Effector memory CD4-positive, alpha-beta T cell (primary cell): ENCODE measurements around the gene NOVA2.

Experiments used
- DNase-seq, 3 donors: peaks; one replicate each; pipeline ENCODE4 v3.0.0-alpha.2; 2020
- H3K27ac ChIP-seq: 2 replicates; pipeline ENCODE4 v1.7.0; 2013; ENCODE audit warnings: mild to moderate bottlenecking, low read length, moderate library complexity; ENCODE audit not compliant: insufficient read depth, poor library complexity, severe bottlenecking
- H3K27me3 ChIP-seq: replicated peaks from 2 replicates; pipeline ENCODE4 v1.7.0; 2013; ENCODE audit warnings: mild to moderate bottlenecking, low read length; ENCODE audit not compliant: insufficient read depth, control insufficient read depth, poor library complexity, severe bottlenecking
- H3K36me3 ChIP-seq: 2 replicates; pipeline ENCODE4 v1.7.0; 2013; ENCODE audit warnings: mild to moderate bottlenecking, low read length, moderate library complexity; ENCODE audit not compliant: control insufficient read depth, insufficient read depth
- H3K4me1 ChIP-seq: 2 replicates; pipeline ENCODE4 v1.7.0; 2013; ENCODE audit warnings: low read length, mild to moderate bottlenecking; ENCODE audit not compliant: control insufficient read depth, insufficient read depth, poor library complexity, severe bottlenecking
- H3K4me3 ChIP-seq: 2 replicates; pipeline ENCODE4 v1.7.0; 2013; ENCODE audit warnings: low read length, low read depth, mild to moderate bottlenecking; ENCODE audit not compliant: insufficient read depth, poor library complexity, severe bottlenecking
- H3K9me3 ChIP-seq: 2 replicates; pipeline ENCODE4 v1.7.0; 2013; ENCODE audit warnings: mild to moderate bottlenecking, low read length, moderate library complexity; ENCODE audit not compliant: control insufficient read depth

NOVA2 gene

GRCh38 chr19:45884682-45885555, 88.7 kb downstream of the NOVA2 start:
- Histone ChIP-seq H3K4me3 (peak overlapping the region; percentile 67), H3K4me1 (peaks cover 37% of the 10 kb centered on the region), H3K27ac (peak overlapping the region; percentile 72), H3K36me3 (no peaks in the 10 kb centered on the region), H3K9me3 (no peaks in the 10 kb centered on the region), H3K27me3 (no peaks in the 10 kb centered on the region)
- DNase-seq, result no peak

DNA sequence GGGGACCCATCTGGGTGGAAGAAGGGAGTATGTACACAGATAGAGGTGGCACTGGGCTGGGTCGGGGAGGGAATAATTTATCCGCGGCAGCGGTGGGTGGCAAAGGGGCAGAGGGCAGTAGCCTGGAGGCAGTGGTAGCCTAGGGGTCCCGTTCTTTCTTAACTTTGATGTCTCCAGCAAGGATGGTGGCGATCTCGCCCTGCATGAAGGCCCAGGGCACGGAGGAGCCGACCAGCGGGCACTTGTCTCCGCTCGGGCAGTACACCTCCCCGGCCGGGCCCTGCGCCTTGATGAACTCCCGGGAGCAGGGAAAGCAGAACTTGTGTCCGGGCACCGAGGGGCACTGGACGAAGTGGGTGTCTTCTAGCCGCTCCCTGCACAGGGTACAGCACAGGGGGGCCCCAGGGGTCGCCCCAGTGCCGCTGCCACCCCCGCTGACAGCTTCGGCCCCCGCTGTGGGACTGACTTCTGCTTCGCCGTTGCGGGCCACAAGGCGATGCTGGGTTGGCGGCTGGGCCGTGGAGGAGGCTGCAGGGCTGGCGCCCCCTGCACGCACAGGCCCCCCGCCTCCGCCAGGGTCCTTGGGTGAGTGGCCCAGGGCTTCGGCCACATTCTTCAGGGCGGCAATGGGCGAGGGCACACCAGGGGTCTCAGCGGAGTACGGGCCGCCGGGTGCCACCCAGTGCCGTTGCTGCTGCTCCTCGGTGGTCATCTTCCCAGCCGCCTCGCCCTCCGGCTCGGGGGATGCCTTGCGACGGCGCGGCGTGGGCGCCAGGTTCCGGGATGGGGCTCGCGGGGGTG, 89.6 kb downstream of the NOVA2 start:
- no peaks in the 10 kb centered on the region for H3K36me3 ChIP-seq
- DNase-seq, result no peak
- H3K4me3 ChIP-seq, result no peak overlapping the region
- peaks cover 37% of the 10 kb centered on the region for H3K4me1 ChIP-seq
- H3K27ac ChIP-seq, result no peak overlapping the region
- no peaks in the 10 kb centered on the region for H3K9me3 ChIP-seq
- no peaks in the 10 kb centered on the region for H3K27me3 ChIP-seq
